ENCODE measurements around the gene SLC13A4. TPM values are rescaled to one million over a fixed set of nuclear protein-coding genes. Genes with fewer than 3 reads are reported as not detected.

The SLC13A4 gene
- total RNA-seq, 4 donors from 2014 or later, result not detected

DNA sequence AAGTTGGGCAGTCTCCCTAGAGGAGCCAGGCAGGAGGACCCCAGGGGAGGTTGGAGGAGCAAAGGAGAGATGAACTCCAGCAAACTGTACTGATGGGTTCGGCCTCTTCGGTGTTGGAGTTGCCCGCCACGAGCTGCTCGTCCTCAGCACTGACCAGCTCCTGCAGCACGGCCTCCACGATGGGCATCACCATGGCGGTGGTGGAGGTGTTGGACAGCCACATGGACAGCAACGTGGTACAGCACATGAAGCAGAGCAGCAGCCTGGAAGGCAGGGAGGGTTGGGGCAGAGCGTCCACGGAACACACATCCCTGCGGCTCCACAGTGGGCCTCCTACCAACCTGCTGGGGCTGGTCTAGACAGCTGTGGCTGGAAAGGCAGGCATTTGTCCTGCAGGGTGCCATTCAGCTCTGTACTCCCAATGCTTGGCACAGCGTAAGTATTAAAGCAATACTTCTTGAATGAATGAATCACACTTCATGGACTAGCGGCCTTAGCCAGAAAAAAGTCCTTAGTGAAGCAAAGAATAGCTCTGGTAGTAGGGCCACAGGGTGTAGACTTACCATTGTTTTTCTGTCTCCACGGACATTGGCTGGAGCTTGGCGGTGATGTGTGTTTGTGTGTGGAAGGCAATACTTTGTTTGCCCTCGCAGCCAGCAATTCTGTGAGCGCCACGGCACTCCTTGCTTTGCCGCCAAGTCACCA is 21.8 kb downstream of the SLC13A4 start:
- no peak overlapping the region for H3K27ac ChIP-seq (replicated peaks in 1 of 4)
- H3K4me3 ChIP-seq, result no peak overlapping the region
- H3K36me3 ChIP-seq, result peaks cover 0 to 4% (median 2%) of the 10 kb centered on the region in 4 donors
- no peaks in the 10 kb centered on the region for H3K27me3 ChIP-seq
- no peak for DNase-seq (ENCODE audit: extremely low spot score)
- WGBS, result 81% methylated on average over 9 of the region's 20 CpGs
- H3K9me3 ChIP-seq, result no peaks in the 10 kb centered on the region
- TF ChIP-seq, protein P1, sequence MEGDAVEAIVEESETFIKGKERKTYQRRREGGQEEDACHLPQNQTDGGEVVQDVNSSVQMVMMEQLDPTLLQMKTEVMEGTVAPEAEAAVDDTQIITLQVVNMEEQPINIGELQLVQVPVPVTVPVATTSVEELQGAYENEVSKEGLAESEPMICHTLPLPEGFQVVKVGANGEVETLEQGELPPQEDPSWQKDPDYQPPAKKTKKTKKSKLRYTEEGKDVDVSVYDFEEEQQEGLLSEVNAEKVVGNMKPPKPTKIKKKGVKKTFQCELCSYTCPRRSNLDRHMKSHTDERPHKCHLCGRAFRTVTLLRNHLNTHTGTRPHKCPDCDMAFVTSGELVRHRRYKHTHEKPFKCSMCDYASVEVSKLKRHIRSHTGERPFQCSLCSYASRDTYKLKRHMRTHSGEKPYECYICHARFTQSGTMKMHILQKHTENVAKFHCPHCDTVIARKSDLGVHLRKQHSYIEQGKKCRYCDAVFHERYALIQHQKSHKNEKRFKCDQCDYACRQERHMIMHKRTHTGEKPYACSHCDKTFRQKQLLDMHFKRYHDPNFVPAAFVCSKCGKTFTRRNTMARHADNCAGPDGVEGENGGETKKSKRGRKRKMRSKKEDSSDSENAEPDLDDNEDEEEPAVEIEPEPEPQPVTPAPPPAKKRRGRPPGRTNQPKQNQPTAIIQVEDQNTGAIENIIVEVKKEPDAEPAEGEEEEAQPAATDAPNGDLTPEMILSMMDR (IDR thresholded peaks at IDR 0.05), result no peak
- TF ChIP-seq EP300 (IDR thresholded peaks at IDR 0.05) (no peak), POLR2AphosphoS5 (IDR thresholded peaks at IDR 0.05) (no peak), POLR2A (IDR thresholded peaks at IDR 0.05; ENCODE audit: low read depth) (no peak)
- peaks cover 0 to 5% (median 0%) of the 10 kb centered on the region in 4 donors for H3K4me1 ChIP-seq
- intact Hi-C loops (cut with DNase I), result no loop called here

DNA sequence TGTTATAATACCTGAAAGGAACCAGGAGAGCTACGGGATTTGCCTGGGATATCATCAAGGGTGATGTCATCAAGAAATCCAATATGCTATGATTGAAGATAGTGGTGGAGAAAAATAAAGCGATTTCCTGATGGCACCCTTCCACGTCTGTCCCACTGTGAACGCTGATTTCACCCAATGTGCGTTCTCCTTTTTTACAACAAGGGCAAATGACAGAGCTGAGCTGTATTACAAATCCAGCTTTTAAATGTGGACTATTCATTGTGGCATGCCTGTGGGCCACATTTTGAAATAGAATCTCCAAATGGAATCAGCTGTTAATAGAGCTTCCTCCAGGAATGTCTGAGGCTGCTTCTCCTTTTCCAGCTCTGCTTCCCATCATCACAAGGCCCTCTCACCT is 23.3 kb downstream of the SLC13A4 start:
- Histone ChIP-seq H3K4me1 (no peaks in the 10 kb centered on the region), H3K9me3 (no peaks in the 10 kb centered on the region), H3K4me3 (no peak overlapping the region), H3K27ac (replicated peaks in 1 of 4) (no peak overlapping the region), H3K27me3 (no peaks in the 10 kb centered on the region), H3K36me3 (peaks cover 0 to 10% (median 2%) of the 10 kb centered on the region in 4 donors)
- no peak for TF ChIP-seq EP300 (IDR thresholded peaks at IDR 0.05)
- TF ChIP-seq POLR2AphosphoS5 (IDR thresholded peaks at IDR 0.05), result no peak
- TF ChIP-seq POLR2A (IDR thresholded peaks at IDR 0.05; ENCODE audit: low read depth), result no peak
- TF ChIP-seq, protein P1 (IDR thresholded peaks at IDR 0.05), result no peak
- WGBS, result 70% methylated on average over 5 of the region's 5 CpGs
- intact Hi-C loops (cut with DNase I), result no loop called here
- DNase-seq (ENCODE audit: extremely low spot score), result no peak

DNA sequence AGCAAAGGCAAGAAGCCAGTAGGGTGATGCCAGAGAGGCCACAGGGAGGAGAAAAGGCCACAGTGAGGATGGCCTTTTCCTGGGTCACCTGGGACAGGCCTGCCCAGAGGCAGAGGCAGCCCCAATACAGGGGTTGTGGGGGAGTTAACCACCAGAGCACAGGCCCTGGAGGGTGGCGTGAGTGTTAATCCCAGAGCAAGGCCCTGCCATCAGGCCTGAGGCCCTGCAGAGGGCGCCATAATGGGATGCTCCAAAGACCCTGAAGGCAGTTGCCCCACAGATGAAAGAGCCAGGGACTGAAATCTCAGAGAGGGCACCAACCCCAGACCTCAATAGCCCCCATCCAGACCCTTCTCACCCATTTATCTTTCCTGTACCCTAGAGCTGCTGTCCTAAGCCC is 23.9 kb downstream of the SLC13A4 start:
- no peak for DNase-seq (ENCODE audit: extremely low spot score)
- Histone ChIP-seq H3K36me3 (peaks cover 0 to 10% (median 2%) of the 10 kb centered on the region in 4 donors), H3K27me3 (no peaks in the 10 kb centered on the region), H3K4me1 (no peaks in the 10 kb centered on the region), H3K27ac (replicated peaks in 1 of 4) (no peak overlapping the region), H3K9me3 (no peaks in the 10 kb centered on the region), H3K4me3 (no peak overlapping the region)
- 60% methylated on average over 2 of the region's 2 CpGs for WGBS
- TF ChIP-seq, protein P1 (IDR thresholded peaks at IDR 0.05), result no peak
- TF ChIP-seq EP300 (IDR thresholded peaks at IDR 0.05), result no peak
- TF ChIP-seq POLR2A (IDR thresholded peaks at IDR 0.05; ENCODE audit: low read depth), result no peak
- no peak for TF ChIP-seq POLR2AphosphoS5 (IDR thresholded peaks at IDR 0.05)
- intact Hi-C loops (cut with DNase I), result no loop called here

DNA sequence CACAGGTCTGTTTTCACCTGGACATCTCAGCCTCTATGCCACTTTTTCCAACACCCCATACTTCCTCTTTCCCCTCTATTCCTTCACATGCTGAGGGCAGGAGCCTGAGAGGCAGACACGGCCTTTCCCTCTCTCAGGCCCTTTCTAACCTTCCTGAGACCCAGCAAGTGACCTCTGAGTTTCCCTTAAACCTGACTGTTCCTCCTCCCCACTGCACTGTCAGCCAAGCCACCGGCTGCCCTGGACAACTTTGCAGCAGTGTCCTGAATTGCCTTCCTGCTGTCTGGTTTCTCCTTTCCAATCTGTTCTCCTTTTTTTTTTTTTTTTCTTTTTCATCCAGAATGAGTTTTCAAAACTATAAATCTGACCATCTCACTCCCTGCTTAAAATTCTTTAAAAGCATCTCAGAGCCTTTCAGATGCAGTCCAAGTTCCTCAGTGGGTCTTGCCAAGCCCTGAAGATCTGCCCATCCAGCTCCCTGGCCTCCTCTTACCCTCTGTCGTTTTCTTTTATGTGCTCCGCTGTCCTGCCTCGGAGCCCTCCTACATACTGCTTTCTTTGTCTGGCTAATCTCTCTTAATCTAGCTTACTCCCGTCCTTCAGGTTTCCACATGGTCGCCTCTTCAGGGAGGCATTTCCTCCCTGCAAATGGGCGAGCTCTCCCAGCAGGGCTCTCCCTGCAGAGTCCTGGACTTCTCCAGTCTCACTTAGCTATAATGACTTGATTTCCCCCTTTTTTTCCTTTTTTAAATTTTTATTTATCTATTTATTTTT is 30.5 kb downstream of the SLC13A4 start:
- Histone ChIP-seq H3K27ac (replicated peaks in 1 of 4) (no peak overlapping the region), H3K9me3 (no peaks in the 10 kb centered on the region), H3K4me1 (peaks cover 0 to 5% (median 0%) of the 10 kb centered on the region in 4 donors), H3K27me3 (no peaks in the 10 kb centered on the region), H3K36me3 (peaks cover 0 to 20% (median 7%) of the 10 kb centered on the region in 4 donors), H3K4me3 (no peak overlapping the region)
- TF ChIP-seq EP300 (IDR thresholded peaks at IDR 0.05) (no peak), POLR2A (IDR thresholded peaks at IDR 0.05; ENCODE audit: low read depth) (no peak), POLR2AphosphoS5 (IDR thresholded peaks at IDR 0.05) (no peak)
- TF ChIP-seq, protein P1 (IDR thresholded peaks at IDR 0.05), result no peak
- DNase-seq (ENCODE audit: extremely low spot score), result no peak
- WGBS, result 66% methylated on average over 8 of the region's 8 CpGs
- intact Hi-C loops (cut with DNase I), result no loop called here

All from esophagus muscularis mucosa (tissue), 4 donors.